Calu3 (cell line): ENCODE data around the gene BMP2. TPM values are rescaled to one million over a fixed set of nuclear protein-coding genes. Genes with fewer than 3 reads are reported as not detected.

Experiments used
- BruUV-seq: library from RNA; stranded (reverse); fragments of 400-500 nt; replicated peaks from 2 replicates; lab custom pipeline; 2021; lab: Mats Ljungman, UMichigan
- CTCF ChIA-PET: fragments of 300-600 bp; sonication (Branson Sonifier 250); formaldehyde crosslinking; loops from one replicate; lab custom pipeline; 2022; ENCODE audit warnings: antibody characterized with exemption; lab: Charles Lee
- DNase-seq: peaks from one replicate; pipeline ENCODE4 v3.0.0; 2022
- H3K27ac Mint-ChIP-seq: one replicate; pipeline ENCODE4 v1.8.0; 2022; ENCODE audit warnings: mixed read lengths; ENCODE audit not compliant: unreplicated experiment
- H3K27me3 Mint-ChIP-seq: one replicate; pipeline ENCODE4 v1.8.0; 2022; ENCODE audit warnings: mixed read lengths; ENCODE audit not compliant: unreplicated experiment
- H3K36me3 Mint-ChIP-seq: one replicate; pipeline ENCODE4 v1.8.0; 2022; ENCODE audit warnings: mild to moderate bottlenecking, moderate library complexity, mixed read lengths; ENCODE audit not compliant: insufficient read depth, unreplicated experiment
- H3K4me1 Mint-ChIP-seq: one replicate; pipeline ENCODE4 v1.8.0; 2022; ENCODE audit warnings: mild to moderate bottlenecking, low read depth, mixed read lengths; ENCODE audit not compliant: unreplicated experiment
- H3K4me3 Mint-ChIP-seq: one replicate; pipeline ENCODE4 v1.8.0; 2022; ENCODE audit warnings: mild to moderate bottlenecking, low read depth, moderate library complexity, mixed read lengths; ENCODE audit not compliant: unreplicated experiment
- H3K9me3 Mint-ChIP-seq: one replicate; pipeline ENCODE4 v1.8.0; 2022; ENCODE audit warnings: low read depth, mixed read lengths; ENCODE audit not compliant: unreplicated experiment
- CTCF ChIP-seq: fragments of 200-600 bp; IDR thresholded peaks from one replicate; pipeline ENCODE4 v1.8.0; 2022; ENCODE audit warnings: antibody characterized with exemption; ENCODE audit not compliant: unreplicated experiment
- intact Hi-C: fragments of 100-400 bp; cut with micrococcal nuclease; formaldehyde crosslinking; loops from one replicate; pipeline ENCODE4 v1.10.0; 2022; ENCODE audit not compliant: unreplicated experiment
- total RNA-seq: library from RNA; stranded (reverse); gene quantifications from 2 replicates; pipeline ENCODE4 v1.2.3, GENCODE V29; 2022

Gene BMP2
- total RNA-seq, 1 experiment from 2014 or later: 4.5 TPM

GRCh38 chr20:6812530-6812929, 45.0 kb downstream of the BMP2 start:
- H3K9me3 Mint-ChIP-seq: no peaks in the 10 kb centered on the region
- no peak overlapping the region for H3K4me3 Mint-ChIP-seq
- TF ChIP-seq CTCF: no peak
- intact Hi-C loops: no loop called here
- no peaks in the 10 kb centered on the region for H3K27me3 Mint-ChIP-seq
- H3K27ac Mint-ChIP-seq: no peak overlapping the region
- no TSS peak for BruUV-seq
- no peaks in the 10 kb centered on the region for H3K36me3 Mint-ChIP-seq
- no peak for DNase-seq
- H3K4me1 Mint-ChIP-seq: no peaks in the 10 kb centered on the region
- CTCF ChIA-PET: no interaction called here

GRCh38 chr20:6814945-6815344, 47.5 kb downstream of the BMP2 start:
- intact Hi-C loops: loop anchor here (5.0 kb wide), 1 partner anchor 638 kb away; no protein-coding TSS in a partner anchor
- Mint-ChIP-seq H3K36me3 (no peaks in the 10 kb centered on the region), H3K27ac (no peak overlapping the region), H3K4me1 (peaks cover 6% of the 10 kb centered on the region), H3K4me3 (no peak overlapping the region), H3K9me3 (no peaks in the 10 kb centered on the region), H3K27me3 (no peaks in the 10 kb centered on the region)
- no peak for DNase-seq
- no peak for TF ChIP-seq CTCF
- CTCF ChIA-PET: no interaction called here
- no TSS peak for BruUV-seq

- Mint-ChIP-seq H3K27ac (no peak overlapping the region), H3K27me3 (no peaks in the 10 kb centered on the region), H3K4me3 (no peak overlapping the region), H3K9me3 (no peaks in the 10 kb centered on the region), H3K4me1 (peaks cover 6% of the 10 kb centered on the region), H3K36me3 (no peaks in the 10 kb centered on the region)
- no peak for DNase-seq
- CTCF ChIA-PET: no interaction called here
- no peak for TF ChIP-seq CTCF
- intact Hi-C loops: loop anchor here (2.0 to 5.0 kb wide), 2 partner anchors 235 to 641 kb away; no protein-coding TSS in a partner anchor
- BruUV-seq: no TSS peak
Observed at GRCh38 chr20:6818033-6818808, 50.7 kb downstream of the BMP2 start.

- Mint-ChIP-seq H3K9me3 (no peaks in the 10 kb centered on the region), H3K27ac (no peak overlapping the region), H3K36me3 (no peaks in the 10 kb centered on the region), H3K4me3 (no peak overlapping the region), H3K27me3 (no peaks in the 10 kb centered on the region), H3K4me1 (peaks cover 6% of the 10 kb centered on the region)
- intact Hi-C loops: loop anchor here (1.0 to 5.0 kb wide), 4 partner anchors 183 to 642 kb away; no protein-coding TSS in a partner anchor
- no peak for TF ChIP-seq CTCF
- BruUV-seq: no TSS peak
- CTCF ChIA-PET: interaction anchor here (0.7 to 1.0 kb wide), 4 partner anchors 8 to 236 kb away, joined by 3 to 8 read pairs (median 6); no protein-coding TSS in a partner anchor
- DNase-seq: peak; percentile 32
Observed at GRCh38 chr20:6819599-6819998, 52.1 kb downstream of the BMP2 start.
